GM18520 (cell line): ENCODE measurements around the gene ITPKB.

Experiments
- ATAC-seq: cut with Tn5 transposase; IDR thresholded peaks from one replicate; pipeline ENCODE4 v1.9.1; 2021; ENCODE audit not compliant: unreplicated experiment

The ITPKB gene

DNA sequence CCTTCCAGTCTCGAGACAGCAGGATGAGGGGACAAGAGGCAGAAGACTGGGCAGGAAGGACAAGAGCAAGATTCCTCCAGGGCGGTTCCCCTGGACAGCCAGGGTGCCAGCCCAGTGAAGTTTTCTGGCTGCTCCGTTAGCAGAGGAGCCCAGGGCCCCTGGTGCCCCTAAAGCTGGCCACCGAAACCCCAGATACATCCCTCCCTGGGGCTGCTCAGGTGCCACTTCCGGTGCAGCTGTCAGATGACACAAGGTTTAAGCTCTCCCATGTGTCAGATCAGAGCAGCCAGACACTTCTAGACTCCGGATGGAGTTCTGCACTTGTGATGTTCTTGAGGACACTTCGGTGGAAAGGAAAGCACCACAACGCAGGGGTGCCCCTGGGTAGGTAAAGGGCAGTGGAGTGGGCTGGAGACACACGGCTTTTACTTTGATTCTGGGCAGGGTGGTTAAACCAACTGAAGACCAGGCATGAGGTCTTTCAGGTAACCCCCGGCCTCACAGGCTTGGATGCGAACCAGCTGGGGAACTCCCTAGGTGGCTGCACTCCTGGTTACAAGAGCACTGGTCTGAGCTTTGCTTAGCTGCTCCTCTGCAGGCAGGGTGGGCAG lies 85.7 kb downstream of the ITPKB start:
- peak; percentile 80 for ATAC-seq

DNA sequence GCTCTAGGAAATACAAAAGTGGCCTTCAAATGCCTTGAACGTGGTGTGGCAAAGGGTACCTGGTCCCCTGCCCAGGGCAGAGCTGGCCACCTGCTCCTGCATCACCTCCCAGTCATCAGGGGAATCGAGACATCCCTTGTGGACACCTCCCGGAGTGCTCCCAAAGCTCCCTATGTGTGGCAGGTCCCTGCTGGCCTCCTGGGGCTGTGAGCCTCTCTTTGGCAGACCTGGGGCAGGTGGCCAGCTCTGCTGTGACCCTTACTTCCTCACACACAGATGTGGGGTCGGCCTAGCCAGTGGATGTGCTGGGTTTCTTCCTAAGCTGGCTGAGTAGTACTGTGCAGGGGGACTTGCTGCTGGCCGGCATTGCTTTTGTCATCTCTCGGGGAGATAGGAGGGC lies 86.5 kb downstream of the ITPKB start:
- no peak for ATAC-seq

DNA sequence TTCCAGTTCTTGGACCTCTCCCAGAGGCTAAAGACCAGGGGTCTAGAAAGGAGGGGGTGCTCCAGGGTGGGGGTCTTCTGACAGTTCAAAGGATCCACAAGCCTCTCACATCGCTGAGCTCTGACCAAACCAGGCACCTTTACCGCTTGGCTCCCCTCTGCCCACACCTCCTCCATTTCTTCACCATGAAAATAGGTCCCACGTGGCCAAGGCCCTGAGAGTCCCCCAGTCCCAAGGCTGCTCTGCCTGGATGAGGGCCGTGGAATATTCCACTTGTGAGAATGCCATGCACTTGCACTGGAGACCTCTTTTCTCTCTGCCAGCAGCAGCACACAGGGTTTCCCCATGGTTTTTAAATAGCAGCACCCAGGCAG lies 87.4 kb downstream of the ITPKB start:
- ATAC-seq = no peak

DNA sequence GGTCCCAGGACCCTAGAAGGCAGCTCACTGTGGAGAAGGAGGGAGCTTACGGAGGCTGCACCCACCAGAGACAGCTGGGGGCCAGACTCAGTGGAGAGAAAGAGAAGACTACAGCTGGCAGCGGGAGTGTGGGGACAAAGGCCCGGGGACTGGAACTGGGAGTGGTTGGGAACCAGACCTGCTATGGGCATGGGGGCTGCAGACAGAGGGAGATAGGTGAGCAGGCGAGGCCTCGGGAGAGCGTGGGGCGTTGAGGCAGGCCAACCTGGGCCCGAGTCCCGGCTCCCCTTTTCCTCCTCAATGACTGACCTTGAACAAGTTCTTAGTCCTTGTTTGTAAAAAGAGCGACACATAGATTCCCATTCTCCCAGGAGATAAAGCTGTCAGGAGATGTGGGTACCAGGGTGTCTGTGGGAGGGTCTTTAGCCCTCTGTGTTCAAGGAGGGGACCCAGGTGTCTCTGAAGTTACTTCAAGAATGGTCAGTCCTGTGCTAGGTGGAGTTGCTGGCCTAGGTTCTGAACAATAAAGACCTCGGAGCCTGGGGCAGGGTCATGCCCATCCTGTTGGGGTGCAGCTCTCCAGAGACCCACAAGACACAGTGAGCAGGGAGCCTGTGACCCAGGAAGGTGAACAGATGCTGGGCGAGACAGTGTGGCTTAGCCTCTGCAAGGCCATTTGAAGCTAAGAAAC lies 87.9 kb downstream of the ITPKB start:
- no peak for ATAC-seq

DNA sequence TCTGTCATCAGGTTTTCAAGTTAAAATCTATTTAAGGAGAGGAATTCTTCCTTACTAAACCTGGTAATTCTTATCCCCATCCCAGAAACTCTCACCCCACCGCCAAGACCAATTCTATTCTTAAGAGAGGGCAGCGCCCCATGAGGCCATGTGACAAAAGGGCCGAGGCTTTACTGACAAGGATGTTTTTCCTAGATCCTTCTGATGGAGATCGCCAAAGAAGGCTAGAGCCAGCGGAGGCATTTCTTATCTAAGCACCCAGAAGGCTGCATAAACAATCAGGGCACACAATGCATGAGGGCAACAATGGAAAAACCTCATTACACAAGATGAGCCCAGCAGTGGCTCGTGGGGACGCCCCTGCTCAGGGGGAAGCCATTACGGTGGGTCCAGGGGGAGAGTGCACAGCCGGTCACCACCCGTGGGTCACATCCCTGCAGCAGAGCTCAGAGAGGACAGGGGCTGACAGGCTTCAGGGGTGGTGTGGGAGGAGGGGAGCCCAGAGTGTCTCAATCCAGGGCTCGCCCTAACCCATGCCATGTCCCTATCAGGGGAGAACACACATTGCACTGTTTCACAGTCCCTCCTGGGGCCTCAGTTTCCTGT lies 88.7 kb downstream of the ITPKB start:
- no peak for ATAC-seq

DNA sequence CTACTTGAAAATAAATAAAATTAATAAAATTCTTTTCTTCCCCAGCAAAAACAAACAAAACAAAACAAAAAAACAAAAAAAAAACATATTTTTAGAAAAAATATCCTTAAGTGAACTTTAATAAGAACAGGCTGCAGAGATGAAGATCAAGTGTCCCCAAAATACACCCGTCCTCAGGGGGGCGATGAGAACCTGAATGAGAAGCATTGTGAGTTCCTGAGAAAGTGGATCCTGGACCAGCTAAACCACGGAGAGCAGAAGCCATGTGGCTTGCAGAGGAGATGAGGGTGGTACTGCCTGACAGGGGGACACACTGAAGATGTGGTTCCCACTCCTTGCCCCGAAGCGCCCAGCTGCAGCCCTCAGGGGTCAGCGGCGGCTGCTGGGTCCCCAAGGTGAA lies 89.3 kb downstream of the ITPKB start:
- no peak for ATAC-seq

DNA sequence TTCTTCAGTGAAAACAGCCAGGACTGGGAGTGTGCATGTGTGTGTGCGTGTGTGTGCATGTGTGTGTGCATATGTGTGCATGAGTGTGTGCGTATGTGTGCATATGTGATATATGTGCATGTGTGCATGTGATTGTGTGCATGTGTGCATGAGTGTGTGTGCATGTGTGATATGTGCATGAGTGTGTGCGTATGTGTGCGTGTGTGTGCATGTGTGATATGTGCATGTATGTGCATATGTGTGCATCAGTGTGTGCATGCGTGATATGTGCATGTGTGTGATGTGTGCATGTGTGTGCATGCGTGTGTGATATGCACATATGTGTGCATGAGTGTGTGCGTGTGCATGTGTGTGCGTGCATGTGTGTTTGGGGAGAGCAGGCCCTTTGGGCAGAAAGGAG lies 89.8 kb downstream of the ITPKB start:
- ATAC-seq = no peak

DNA sequence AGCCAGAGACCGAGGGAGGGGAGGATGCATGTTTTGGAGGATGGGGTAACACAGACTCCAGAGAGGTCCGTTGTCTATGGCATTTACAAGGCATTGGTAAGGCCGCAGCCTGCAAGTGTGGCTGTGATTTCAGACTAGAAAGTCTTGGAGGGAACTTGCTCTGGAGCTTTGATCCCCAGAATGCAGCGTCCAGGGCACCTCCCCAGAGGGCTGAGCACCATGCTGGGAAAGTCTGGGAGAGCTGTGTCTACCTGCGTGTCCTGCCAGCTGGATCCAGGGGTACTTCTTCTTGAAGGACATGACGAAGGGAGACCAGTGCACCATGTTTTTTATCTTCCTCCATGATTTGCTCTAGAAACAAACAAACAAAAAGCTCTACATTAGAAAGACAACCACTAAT lies 90.7 kb downstream of the ITPKB start:
- ATAC-seq = no peak

DNA sequence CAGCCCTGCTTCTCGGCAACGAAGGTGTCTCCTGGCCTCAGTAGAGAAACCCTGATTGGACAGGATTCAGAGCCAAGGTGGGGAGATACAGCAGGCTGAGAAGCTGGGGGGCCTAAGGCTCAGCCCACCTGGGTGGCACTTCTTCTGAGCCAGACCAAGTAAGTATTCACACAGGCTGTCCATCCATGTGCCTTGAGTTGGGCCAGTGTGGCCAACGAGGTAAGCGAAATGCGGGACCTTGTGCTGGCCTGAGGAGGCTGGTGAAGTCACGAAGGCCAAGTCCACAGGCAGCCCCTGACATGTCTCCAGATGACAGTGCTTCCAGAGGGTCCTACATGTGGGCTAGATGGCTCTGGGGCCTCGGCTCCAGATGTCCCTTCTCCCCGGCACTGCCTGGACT lies 91.4 kb downstream of the ITPKB start:
- ATAC-seq = no peak

DNA sequence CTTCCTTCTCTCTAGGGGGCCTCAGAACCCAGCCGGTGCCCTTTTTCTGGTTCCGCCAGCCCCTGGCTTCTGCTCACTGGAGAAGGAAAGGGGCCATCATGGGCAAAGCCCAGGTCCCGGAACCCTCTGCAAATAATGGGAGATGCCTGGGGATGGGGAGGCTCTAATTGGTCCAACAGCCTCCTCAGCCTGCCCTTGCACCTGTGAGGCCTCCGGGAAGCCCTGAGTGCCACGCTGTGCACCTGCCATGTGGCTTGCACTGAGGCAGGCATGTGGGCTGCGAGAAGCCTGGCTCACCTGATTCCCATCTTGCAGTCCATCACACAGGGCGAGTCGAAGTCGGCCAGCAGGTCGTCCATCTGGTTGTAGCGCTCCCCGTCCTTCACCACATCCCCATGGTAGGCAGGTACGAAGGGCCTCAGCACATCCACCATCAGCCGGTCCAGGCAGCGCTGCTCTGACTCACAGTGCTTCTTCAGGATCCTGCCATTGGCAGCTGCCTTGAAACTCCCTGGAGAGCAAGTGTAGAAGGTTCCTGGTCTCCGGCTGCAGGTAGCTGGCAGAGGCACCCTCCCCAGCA lies 92.1 kb downstream of the ITPKB start:
- ATAC-seq = no peak

DNA sequence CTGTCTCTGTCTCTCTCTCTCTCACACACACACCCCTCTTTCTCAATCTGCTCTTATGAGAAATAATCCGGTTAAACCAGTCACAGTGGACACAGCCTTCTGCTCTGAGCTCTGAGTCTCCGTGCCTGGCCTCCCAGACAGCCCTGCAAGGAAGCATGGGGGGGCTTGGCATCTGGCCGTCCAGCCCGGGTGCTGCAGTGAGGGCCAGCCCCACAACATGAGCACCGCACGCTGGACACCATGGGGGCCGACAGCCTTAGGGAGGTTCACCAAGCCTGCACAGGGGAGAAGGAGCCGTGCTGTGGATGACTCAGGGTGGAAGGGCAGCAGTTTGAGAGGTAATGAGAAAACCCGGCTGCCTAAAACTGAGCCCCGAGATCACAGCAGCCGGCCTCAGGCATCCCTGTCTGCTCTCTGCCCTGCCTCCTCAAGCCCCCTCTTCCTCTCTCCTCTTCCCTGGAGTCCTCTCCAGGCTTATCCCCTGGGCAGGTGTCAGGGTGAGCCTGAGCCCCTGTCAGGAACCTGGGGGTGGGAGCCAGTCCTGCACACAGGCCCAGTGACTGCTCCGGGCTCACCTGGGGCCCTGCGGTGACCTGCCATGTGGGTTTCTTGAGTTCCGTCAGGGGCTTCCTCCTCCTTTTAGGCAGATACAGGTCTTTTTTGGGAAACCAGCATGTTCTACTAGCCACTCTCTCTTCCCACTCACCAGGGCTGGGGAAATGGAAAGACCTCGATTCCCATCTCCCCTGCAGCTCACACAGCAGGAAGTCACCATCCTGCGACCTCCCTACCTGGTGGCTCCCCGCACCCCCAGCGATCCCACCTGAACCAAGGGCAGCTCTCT lies 92.8 kb downstream of the ITPKB start:
- no peak for ATAC-seq

DNA sequence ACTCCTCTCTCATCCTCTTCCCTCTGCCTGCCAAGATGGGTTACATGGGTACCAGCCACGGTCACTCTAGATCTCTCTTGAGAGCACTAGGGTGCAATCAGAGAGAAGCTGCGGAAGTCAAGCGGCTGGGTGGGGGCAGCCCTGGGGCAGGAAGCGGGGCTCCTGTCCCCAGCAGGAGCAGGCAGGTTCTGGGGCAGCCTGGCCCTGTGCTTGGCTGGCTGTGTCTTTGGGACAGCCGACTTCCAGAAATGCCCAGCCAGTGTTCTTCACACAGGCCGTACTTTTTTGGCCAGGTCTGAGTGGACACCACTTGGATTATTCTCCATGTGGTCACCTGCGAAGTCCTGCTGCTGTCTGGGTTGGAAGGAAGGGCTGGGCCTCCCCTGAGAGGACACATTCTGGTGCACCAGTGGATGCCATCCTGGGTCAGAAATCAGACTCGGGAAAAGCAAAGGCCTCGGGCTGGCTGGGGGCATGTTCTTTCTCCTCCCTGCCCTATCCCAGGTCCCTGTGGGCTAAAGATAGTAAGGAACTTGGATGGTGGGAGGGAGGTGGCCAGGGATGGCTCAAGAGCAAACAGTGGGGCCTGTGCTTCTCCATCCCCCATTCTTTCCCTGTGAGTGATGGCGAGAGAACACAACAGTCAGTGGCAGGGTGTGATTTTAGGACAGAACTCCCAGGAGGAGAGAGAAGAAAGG lies 93.7 kb downstream of the ITPKB start:
- no peak for ATAC-seq

DNA sequence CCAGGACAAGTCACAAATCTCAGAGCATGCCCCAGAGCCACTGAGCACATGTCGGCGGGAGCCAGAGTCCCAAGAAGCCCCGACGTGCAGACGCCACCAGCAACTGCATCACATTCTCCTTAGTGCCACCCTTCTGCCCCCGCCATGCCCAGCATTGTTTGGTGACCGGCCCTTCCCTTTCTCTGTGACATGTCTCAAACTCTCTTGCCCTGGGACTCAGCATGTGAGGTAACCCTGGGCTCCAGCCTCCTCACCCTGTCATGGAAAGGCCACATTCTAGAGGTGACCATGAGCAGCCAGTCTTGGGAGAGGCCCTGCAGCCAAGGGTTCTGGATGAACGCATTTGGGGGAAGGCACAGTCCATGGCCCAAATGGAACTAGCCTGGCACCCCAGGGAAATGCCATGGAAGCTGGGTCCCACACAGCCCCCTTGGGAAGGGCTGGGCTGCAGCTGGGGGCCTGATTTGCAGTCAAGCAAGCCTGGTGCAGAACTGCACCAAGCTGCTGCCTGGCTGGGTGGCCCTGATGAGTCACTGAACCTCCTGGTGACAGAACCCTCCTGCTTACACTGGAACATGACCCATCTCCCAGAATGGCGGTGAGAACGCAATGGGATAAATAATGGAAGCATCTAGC lies 94.4 kb downstream of the ITPKB start:
- no peak for ATAC-seq

DNA sequence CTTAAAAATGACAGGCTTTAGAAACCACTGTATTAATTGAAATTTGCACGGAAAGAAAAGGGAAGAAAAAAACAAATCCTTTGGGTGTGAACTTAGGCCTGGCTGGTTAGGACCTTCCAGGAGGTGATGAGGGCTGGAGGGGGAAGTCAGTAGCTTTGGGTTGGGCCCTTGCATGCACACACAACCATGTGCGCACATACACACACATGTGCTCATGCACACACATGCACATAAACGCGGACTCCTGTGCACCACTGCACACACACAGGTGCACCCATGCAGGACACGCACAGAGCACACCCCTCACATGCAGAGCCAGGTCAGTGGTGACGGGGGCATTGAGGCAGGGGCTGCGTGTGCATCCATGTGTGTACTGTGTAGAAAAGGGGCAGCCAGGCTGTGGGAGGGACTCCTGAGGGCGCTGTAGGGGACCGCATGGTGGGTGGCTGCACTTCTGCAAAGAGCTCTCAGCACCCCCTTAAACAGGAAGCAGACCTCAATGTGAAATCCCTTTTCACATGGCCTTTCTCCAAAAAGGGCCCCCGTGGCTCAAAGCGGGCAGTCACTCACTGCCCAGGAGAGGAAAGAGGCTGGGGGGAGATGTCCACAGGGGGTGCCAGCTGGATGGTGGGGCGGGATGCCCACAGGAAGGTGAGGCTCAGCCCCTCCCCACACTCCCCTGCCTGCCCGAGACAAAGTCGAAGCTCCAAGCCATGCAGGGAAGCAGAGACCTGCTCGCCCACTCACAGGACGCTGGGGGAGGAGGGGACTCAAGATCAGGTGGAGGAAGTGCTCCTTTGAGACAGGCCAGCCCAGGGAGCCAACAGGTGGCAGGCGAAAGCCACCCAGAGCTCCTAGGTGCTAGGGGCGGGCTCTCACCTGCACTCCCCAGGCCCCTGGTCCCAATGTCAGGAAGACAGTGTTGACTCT lies 95.2 kb downstream of the ITPKB start:
- ATAC-seq = no peak

DNA sequence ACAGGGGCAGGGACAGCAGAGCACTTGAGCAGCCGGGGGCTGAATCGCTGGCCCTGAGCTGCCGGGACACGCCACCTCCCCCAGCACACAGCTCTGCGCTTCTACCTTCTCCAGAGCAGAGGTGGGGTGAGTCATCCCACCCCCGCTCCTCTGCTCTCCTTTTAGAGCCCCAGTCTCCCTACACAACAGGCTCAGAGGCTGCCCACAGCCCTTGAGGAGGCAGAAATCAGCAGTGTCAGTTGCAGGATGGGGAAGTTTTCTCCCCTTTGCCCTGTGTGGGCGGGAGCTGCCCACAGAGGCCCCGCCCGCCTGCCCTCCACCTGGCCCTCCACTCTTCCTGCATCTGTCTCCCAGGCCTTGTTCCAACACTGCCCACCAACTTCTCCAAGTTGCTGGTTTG lies 95.9 kb downstream of the ITPKB start:
- ATAC-seq = peak; percentile 62

DNA sequence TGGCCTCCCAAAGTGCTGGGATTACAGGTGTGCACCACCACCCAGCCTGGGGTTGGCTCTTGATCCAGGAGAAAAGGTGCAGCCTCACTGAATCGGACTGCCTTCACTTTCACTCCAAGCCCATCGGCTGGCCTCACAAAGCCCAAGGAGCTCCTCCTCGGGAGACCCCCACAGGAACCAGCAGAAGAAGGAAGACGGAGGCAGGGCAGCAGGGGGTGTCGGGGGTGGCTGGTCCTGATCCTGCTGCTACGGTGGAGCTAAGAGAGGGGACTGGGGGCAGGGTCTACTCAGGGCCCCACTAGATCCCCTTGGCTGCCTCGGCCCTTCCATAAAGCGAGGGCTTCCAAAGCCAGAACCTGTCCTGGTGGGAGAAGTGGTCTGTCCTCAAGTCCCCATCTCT lies 96.7 kb downstream of the ITPKB start:
- ATAC-seq = no peak

DNA sequence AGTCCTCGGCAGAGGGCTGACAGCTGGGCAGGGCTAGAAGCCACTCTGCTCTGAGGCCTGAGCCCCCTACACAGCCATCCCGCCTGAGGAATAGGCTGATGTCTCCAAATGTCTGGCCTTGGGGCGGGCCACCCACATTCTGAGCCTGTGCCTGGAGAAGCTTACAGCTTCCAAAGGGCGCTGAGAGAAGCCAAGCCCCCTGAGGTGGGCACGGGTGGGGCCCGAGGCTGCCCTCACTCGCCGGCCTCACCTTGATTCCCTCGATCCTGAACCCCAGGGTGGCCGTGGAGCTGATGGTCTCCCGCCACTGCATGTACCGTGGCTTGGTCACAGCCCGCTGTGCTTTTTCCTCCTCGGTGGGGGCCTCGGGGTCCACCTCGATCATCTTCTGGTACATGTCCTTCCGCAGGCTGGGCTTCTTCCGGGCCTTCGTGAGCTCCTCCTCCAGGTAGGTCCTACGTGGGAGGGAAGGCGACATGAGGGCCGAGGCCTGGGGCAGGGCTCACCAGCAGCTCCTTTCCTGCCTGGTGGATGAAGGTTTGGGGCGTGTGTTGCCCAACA lies 97.3 kb downstream of the ITPKB start:
- ATAC-seq = no peak

DNA sequence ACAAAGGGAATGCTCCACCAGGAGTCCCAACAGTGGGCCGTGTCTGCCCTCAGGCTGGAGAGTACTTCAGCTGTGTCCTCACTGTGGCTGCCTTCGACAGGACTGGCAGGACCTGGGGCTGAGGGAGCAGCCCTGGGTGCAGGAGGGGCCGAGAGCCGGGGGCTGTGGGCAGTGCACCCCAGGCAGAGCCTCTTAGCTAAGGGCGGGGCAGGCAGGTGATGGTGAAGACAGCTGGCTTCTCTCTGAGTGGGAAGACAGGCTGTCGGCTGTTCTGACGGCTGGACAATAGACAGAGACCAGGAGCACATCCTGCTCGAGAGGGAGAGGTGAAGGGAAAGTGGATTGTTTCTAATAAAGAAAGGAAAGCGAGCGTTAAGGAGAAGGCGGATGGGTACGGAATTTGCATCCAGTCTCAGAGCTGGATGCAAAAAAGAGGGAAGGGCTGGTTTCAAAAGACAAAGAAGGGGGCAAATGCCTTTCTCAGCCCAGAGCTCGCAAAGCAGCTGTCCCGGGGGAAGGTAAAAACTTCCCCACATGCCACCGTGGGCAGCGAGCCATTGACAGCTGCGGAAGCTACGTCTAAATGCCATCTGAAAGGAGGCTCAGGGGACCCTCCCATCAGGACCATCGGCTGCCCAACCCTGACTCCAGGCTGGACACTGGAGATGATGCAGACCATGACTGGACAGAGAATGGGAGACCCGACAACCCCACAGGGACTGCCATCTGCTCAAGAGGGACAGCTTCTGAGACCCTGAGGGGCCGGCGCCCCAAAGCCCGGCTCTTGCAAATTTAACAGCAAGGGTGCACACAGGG lies 98.6 kb downstream of the ITPKB start:
- no peak for ATAC-seq
